HT1080 (cell line): ENCODE measurements around the gene CCDC112. TPM values are rescaled to one million over a fixed set of nuclear protein-coding genes. Genes with fewer than 3 reads are reported as not detected.
A peak's percentile ranks its signal among the peaks of the same experiment; 100 is the strongest.
"Not testable (repeated sequence)": the region's sequence is repeated elsewhere in the genome, so short reads cannot be mapped to it uniquely, and the experiment has no call there.

ENCODE experiments used
- DNase-seq: peaks from one replicate; pipeline ENCODE4 v3.0.0-alpha.2; 2015; ENCODE audit warnings: low read depth
- polyA plus RNA-seq, 2 experiments: library from polyadenylated mRNA; depleted of rRNA; stranded (reverse); fragments of >200 nt; gene quantifications; 2 replicates each; pipeline ENCODE4 v1.2.3, GENCODE V29; 2015
- total RNA-seq: library from RNA; depleted of rRNA; stranded (reverse); fragments of >200 nt; shearing (Covaris generic); gene quantifications from 2 replicates; pipeline ENCODE4 v1.2.3, GENCODE V29; 2014; rRNA removed

The CCDC112 gene, protein sequence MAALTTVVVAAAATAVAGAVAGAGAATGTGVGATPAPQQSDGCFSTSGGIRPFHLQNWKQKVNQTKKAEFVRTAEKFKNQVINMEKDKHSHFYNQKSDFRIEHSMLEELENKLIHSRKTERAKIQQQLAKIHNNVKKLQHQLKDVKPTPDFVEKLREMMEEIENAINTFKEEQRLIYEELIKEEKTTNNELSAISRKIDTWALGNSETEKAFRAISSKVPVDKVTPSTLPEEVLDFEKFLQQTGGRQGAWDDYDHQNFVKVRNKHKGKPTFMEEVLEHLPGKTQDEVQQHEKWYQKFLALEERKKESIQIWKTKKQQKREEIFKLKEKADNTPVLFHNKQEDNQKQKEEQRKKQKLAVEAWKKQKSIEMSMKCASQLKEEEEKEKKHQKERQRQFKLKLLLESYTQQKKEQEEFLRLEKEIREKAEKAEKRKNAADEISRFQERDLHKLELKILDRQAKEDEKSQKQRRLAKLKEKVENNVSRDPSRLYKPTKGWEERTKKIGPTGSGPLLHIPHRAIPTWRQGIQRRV
- total RNA-seq, result 5.8 and 8.6 TPM in 2 replicates
- 5.7 and 5.9 TPM in 2 replicates for polyA plus RNA-seq (2015; cell fraction: cytosol; rRNA removed)
- polyA plus RNA-seq (2015; cell fraction: nucleus; rRNA removed), result 3.3 and 5.4 TPM in 2 replicates

DNA sequence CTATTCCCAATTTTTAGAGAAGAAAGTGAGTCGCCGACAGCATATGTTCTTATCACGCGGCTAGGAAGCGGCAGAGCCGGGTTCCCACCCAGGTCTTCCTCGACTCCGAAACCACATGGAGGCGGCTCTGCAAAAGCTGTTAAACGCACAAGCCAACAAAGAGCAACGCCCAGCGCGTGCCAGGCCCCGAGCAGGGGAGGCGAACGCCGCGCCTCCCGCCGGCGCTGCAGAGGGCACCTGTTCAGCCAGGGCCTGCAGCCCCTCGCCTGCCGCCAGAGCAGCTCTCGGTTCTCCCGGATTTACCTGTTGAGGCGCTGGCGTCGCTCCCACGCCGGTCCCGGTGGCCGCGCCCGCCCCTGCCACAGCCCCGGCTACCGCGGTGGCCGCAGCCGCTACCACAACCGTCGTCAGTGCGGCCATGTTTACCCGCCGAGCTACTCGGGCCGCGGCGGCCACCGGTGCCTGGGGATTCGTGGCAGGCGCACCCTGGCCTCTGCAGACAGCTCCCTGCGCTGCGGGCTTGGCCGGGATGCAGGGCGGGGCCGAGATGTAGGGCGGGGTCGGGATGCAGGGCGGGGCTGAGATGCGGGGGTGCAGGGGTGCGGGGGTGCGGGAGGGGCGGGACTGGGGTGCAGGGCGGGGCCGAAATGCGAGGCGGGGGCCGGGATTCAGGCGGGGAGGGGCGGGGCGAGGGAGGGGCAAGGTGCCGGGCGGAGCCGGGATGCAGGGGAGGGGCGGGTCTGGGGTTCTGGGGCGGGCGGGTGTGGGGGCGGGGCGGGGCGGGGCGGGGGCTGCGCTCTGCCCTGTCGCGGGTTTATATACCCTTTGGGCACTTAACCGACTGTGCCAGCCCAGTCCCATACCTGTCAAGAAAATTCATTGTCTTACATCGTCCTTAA, at the start of gene CCDC112:
CCDC112 (minus strand) TSS at position 531 of the 899 bp plus-strand sequence; CDS start at position 420, 111 bp downstream.
- peak; percentile 62 for DNase-seq

- DNase-seq, result no peak
Measured at GRCh38 chr5:115345344-115345743, 48.9 kb upstream of the CCDC112 start.

- peak; percentile 68 for DNase-seq
Measured at GRCh38 chr5:115343855-115344254, 47.4 kb upstream of the CCDC112 start.

- no peak for DNase-seq
Measured at GRCh38 chr5:115342590-115343377, 46.3 kb upstream of the CCDC112 start.

GRCh38 chr5:115341745-115342144, 45.3 kb upstream of the CCDC112 start:
- DNase-seq, result no peak

DNA sequence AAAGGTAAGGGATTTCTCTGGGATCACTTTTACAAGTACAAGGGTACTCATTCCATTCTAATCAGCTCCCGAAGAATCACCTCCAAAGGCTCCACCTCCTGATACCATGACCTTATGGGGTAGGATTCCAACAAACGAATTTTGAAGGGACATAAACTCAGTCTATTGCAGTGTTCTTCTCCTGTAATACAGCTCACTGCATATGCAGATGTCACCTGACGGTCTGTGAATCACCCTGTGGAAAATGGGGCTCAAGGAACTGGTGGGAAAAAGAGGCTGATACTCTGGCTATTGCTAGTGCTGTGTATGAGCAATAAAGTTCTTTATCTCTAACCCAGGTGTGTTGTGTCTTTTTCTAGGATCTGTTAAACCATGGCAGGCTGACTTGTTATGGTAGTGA, 42.4 kb upstream of the CCDC112 start:
- DNase-seq, result no peak

DNA sequence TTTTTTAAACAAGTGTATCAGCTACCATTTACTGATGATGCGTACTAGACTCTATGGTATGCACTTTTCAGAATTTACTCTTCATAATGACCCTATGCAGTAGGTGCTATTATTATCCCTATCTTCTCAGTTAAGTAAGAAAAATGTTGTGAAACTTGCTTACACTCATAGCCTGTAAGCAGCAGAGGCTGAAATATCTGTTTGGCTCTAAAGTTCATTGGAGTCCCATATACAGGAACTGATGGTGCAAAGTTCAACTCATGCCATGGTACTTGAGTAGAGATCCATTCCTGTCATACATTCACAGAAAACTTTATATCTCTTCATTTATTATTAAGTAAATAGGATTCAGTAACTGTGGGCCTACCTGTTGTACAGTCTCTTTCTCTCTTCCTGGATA, 41.4 kb upstream of the CCDC112 start:
- no peak for DNase-seq

DNA sequence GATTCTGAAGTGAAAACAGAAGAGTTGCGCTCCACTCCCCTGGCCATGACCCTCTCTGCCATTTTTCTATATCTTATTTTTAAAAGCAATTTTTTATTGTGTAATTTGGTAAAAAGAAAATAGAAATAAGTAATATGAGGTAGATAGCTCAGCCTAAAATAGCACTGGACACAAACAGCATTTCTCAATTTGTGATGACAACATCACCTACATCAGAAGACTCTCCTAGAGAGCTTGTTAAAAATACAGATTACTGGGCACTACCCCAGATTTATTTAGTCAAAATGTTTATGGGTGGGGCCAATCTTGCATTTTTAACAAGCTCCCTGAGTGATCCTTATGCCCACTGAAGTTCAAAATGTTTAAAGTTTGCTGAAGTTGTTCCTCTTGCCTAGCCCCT, 40.5 kb upstream of the CCDC112 start:
- DNase-seq, result no peak

DNA sequence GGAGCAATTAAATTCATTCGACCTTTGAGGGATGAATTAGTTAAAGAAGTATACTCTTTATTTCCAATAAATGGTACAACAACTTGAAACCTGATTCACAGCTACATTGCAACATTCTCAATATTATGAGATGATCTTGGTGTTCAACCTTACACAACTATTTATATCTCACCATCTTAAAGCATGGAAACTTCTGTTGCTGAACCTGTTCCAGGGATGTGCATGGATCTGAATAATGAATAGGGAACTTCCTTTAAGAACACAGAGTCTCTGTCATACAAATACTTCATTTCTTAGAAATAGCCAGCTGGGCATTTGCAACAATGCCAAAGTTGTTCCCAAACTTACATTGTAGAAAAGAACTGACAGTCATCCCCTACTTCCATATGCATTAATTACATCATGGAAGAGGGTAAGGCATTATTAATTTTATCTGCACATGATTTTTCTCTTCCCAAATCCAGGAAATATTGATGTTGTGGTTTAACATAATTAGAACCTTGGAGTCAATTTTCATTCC, 39.8 kb upstream of the CCDC112 start:
- no peak for DNase-seq

DNA sequence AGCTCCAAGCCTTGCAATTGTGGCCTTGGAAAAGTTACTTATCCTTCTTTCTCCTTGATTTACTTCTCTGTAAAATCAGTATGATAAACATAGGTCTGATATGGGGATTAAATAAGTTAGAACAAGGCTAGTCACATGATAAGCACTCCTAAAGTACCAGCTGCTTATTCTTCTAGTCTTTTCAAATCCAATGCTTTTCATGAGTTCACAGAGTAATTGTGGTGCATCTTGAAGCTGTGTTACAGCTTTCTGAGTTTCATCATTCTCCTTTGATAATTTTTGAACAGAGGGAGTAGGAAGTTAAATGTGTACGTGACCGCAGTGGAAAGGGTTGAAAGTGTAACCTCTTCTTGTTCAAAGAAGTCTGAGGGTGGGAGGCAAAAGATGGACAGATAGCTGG, 38.8 kb upstream of the CCDC112 start:
- no peak for DNase-seq

- DNase-seq, result peak; percentile 47
Measured at GRCh38 chr5:115333164-115333563, 36.7 kb upstream of the CCDC112 start.

DNA sequence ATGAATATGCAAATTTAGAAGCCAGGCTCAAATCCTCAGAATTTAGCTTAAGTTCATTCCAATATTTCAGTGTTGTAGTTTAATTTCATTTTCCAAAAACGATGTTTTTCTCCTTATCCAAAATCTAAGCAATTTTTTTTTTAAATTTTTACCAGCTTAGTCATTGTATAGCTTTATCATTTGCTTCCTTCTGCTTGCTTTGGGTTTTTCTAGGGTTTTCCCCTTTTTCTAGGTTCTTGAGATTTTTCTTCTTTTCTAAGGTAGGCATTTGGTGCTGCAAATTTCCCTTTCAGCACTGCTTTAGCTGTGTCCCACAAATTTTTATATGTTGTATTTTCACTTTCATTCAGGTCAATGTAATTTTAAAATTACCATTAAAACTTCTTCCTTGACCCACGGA, 34.4 kb upstream of the CCDC112 start:
- DNase-seq, result no peak

DNA sequence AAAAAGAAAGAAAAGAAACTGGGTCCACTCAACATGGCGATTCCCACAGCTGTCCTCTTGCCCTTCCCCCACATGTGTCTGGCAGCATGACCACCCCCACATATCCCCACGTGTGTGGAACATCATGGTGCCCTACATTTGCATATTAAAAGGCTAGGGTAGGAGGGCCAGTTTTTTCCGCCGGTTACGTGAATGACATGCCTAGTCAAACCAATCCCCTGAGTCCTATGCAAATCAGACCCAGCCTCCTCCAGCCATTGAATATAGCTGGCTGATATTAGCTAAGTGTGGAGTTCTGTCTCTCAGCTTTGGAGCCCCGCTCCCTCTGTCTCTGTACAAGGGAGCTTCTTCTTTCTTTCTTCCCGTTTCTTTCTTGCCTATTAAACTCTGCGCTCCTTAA, 33.0 kb upstream of the CCDC112 start:
- no peak for DNase-seq

DNA sequence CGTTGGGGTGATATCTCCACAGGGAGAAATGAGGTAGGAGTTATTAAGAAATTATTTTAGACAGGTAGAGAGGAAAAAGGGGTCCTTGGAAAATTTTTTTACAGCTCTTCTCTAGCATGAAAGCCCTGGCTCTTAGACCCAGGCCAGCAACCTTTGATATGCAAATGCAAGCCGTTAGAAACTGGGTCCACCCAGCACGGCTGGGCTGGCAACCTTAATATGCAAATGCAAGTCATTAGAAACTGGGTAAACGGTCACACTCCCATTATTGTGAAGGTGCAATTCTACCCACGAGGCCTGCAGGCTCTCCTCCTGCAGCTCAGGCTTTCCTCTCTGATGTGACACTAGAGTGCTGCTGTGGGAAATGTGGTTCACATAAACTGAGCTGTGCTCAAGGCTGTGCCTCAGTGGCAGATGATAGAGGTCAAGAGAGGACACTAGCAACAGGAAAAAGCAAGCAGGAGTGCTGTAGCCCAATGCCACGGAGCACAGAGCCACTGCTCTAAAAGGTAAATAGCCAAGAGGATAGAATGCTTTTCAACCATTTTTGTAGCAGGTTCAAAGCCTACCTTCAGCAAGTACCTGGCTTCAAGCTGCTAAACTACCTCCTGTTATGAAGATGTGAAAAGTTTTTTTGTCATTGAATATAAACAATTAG, 32.3 kb upstream of the CCDC112 start:
- not testable (repeated sequence) for DNase-seq

DNA sequence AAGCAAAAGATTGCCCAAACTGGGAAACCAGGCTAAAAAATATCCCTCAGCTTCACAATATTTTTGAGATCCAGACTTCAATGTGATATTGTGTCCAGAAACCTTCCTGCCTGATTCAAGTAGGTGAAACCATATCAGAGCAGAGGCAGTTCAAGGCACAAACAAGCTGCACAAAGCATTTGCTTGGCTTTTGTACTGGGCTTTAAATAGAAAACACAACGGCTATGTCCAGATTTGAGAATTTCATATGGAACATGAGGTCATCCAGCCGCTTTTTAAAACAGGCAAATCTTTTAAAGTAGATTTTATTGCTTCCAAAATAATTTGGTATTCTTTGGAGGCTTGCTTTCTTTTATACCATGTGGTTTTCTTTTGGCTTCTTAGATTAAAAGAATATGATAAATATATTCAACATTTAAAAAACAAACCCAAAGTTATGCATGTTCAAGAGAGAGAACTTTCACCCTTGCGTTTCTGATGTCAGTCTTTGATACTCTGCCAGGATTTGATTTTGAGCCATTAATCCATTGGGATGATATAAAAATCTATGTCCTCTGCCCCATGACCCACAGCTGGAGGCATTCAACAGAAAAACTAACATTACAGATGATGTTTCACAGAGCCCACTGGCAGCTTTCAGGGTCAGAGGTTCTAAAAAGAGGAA, 29.0 kb upstream of the CCDC112 start:
- DNase-seq, result no peak

GRCh38 chr5:115324021-115324420, 27.6 kb upstream of the CCDC112 start:
- peak; percentile 66 for DNase-seq

GRCh38 chr5:115322729-115323128, 26.3 kb upstream of the CCDC112 start:
- DNase-seq, result no peak

- peak; percentile 76 for DNase-seq
Measured at GRCh38 chr5:115321309-115321708, 24.9 kb upstream of the CCDC112 start.

DNA sequence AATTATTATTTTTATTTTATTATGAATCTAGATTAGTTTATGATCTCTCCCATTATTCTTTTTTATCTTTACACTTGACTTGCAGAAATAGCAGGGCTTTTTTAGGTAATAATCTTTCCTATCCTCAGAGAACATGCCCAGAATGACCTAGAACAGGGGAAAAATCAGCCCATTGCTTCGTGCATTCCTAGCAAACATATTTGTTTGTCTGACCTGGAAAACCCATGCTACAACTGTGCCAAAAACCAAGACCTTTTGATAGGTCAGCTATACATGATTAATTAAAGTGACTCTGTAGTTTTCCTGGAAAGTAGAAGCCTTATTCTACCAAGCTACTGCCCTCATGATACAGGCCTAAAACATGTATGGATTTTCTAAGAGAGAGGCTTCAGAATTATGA, 24.1 kb upstream of the CCDC112 start:
- DNase-seq, result no peak

DNA sequence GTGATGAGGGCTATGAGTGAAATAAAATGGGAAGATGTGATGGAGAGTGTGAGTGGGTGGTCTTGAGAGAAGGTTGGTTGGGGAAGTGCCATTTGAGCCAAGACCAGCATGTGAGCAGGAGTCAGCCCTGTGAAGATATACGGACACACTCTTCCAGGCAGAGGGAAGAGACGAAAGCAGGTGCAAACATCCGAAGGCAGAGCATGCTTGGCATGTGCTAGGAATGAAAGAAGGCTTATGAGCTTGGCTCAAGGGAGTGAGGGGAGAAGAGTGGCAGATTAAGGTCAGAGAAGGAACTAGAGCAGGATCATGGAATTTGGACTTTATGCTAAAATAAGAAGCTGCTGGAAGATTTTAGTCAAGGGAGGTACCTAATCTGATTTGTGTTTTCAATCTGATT, 23.6 kb upstream of the CCDC112 start:
- DNase-seq, result no peak
